Neural crest cell (in vitro differentiated cells): ENCODE data around the gene GMPR. TPM values are rescaled to one million over a fixed set of nuclear protein-coding genes. Genes with fewer than 3 reads are reported as not detected.

ENCODE experiments used
- DNase-seq: peaks from one replicate; pipeline ENCODE4 v3.0.0; 2021; ENCODE audit warnings: low read depth, mixed read lengths, low spot score
- H3K27ac Mint-ChIP-seq: one replicate; pipeline ENCODE4 v1.8.0; 2021; ENCODE audit warnings: mild to moderate bottlenecking, mixed read lengths; ENCODE audit not compliant: unreplicated experiment
- H3K27me3 Mint-ChIP-seq: 2 replicates; pipeline ENCODE4 v1.8.0; 2021; ENCODE audit warnings: low read depth, mild to moderate bottlenecking, mixed read lengths
- H3K36me3 Mint-ChIP-seq: 2 replicates; pipeline ENCODE4 v1.8.0; 2021; ENCODE audit warnings: low read depth, mild to moderate bottlenecking, mixed read lengths
- H3K4me1 Mint-ChIP-seq: 2 replicates; pipeline ENCODE4 v1.8.0; 2021; ENCODE audit warnings: mixed read lengths
- H3K4me3 Mint-ChIP-seq: one replicate; pipeline ENCODE4 v1.8.0; 2021; ENCODE audit warnings: mild to moderate bottlenecking, mixed read lengths
- H3K9me3 Mint-ChIP-seq: 2 replicates; pipeline ENCODE4 v1.8.0; 2021; ENCODE audit warnings: mixed read lengths
- CTCF ChIP-seq: fragments of 200-600 bp; sonication (generic); conservative IDR thresholded peaks from 2 replicates; pipeline ENCODE4 v1.5.0; 2021; ENCODE audit warnings: antibody characterized with exemption, mild to moderate bottlenecking
- total RNA-seq: library from RNA; stranded (reverse); gene quantifications from 2 replicates; pipeline ENCODE4 v1.2.1, GENCODE V29; 2021

Gene GMPR
- total RNA-seq, 1 donor from 2014 or later = 0.16 TPM

- Mint-ChIP-seq H3K36me3 (no peaks in the 10 kb centered on the region), H3K27me3 (no peaks in the 10 kb centered on the region), H3K4me3 (no peak overlapping the region), H3K27ac (no peak overlapping the region), H3K9me3 (peaks cover 2% of the 10 kb centered on the region), H3K4me1 (peaks cover 3% of the 10 kb centered on the region)
- DNase-seq = no peak
- no peak for TF ChIP-seq CTCF
Observed at GRCh38 chr6:16327777-16328325, 89.5 kb downstream of the GMPR start.

- H3K27me3 Mint-ChIP-seq = no peaks in the 10 kb centered on the region
Observed at GRCh38 chr6:16329233-16329632, 90.8 kb downstream of the GMPR start.

GRCh38 chr6:16331384-16332174 is 93.2 kb downstream of the GMPR start:
- TF ChIP-seq CTCF = peak; percentile 91
- H3K27me3 Mint-ChIP-seq = no peaks in the 10 kb centered on the region
- H3K9me3 Mint-ChIP-seq = no peaks in the 10 kb centered on the region
- no peak overlapping the region for H3K27ac Mint-ChIP-seq
- H3K36me3 Mint-ChIP-seq = no peaks in the 10 kb centered on the region
- H3K4me1 Mint-ChIP-seq = no peaks in the 10 kb centered on the region
- peak; percentile 63 for DNase-seq
- no peak overlapping the region for H3K4me3 Mint-ChIP-seq

More at GRCh38 chr6:16329233-16329632, 90.8 kb downstream of the GMPR start:
- no peak for DNase-seq
- Mint-ChIP-seq H3K4me3 (no peak overlapping the region), H3K9me3 (peaks cover 2% of the 10 kb centered on the region), H3K36me3 (no peaks in the 10 kb centered on the region), H3K4me1 (no peaks in the 10 kb centered on the region), H3K27ac (no peak overlapping the region)
- TF ChIP-seq CTCF = no peak

DNA sequence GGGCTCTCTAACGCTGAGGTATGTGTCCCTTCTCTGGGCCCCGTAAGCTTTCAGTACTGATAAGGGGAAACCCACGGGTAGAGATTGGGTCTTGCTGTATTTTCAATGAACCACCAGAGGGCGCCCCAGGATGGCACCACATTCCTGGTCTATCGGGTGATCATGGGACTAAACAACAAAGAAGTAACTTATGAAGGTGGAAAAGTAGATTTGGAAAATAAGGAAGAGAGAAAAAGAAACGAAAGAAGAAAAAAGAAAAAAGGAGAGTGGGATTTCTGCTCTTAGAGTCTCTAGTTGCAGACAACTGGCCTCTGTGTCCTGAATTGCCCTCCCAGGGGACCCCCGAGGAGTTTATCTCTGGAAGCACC is 93.8 kb downstream of the GMPR start:
- DNase-seq = peak; percentile 84
- peak; percentile 93 for TF ChIP-seq CTCF
- Mint-ChIP-seq H3K27me3 (no peaks in the 10 kb centered on the region), H3K4me3 (no peak overlapping the region), H3K9me3 (no peaks in the 10 kb centered on the region), H3K4me1 (no peaks in the 10 kb centered on the region), H3K27ac (no peak overlapping the region), H3K36me3 (no peaks in the 10 kb centered on the region)

DNA sequence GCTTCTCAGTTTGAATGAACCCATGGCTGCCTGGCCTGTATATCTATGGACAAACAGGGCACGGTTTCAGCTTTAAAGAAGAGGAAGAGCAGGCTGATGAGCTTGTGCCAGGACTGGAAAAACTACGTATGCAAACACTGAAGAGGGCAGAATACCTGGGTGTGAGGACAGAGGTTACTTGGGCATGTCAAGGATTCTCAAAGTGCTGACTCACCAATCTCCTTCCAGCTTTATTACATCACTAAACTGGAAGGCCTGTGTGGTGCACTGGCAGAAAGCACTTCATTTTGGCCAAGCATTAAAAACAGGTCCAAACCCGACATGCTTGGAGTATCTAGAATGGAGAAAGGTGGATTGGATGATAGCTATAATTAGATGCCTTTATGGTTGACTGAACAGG is 95.2 kb downstream of the GMPR start:
- peaks cover 2% of the 10 kb centered on the region for H3K4me1 Mint-ChIP-seq
- no peak overlapping the region for H3K27ac Mint-ChIP-seq
- DNase-seq = no peak
- H3K27me3 Mint-ChIP-seq = no peaks in the 10 kb centered on the region
- no peaks in the 10 kb centered on the region for H3K36me3 Mint-ChIP-seq
- H3K9me3 Mint-ChIP-seq = no peaks in the 10 kb centered on the region
- no peak for TF ChIP-seq CTCF
- H3K4me3 Mint-ChIP-seq = no peak overlapping the region
